Hematopoietic multipotent progenitor cell treated with erythropoietin and hydrocortisone succinate and interleukin-3 and kit ligand, for 8 days (in vitro differentiated cells): Measurements from ENCODE around the gene GGA2.
"Not testable (repeated sequence)": the region's sequence is repeated elsewhere in the genome, so short reads cannot be mapped to it uniquely, and the experiment has no call there.

ENCODE experiments used
- DNase-seq: peaks from one replicate; pipeline ENCODE4 v3.0.0-alpha.2; 2015

The GGA2 gene

GRCh38 chr16:23466162-23466885, 44.0 kb downstream of the GGA2 start:
- no peak for DNase-seq

GRCh38 chr16:23465179-23465578, 45.1 kb downstream of the GGA2 start:
- DNase-seq = no peak

- DNase-seq = peak; percentile 38
Observed at GRCh38 chr16:23464196-23464595, 46.1 kb downstream of the GGA2 start.

- DNase-seq = not testable (repeated sequence)
Observed at GRCh38 chr16:23462994-23463393, 47.3 kb downstream of the GGA2 start.

GRCh38 chr16:23453338-23454052, 56.8 kb downstream of the GGA2 start:
- no peak for DNase-seq

- DNase-seq = peak; percentile 87
Observed at GRCh38 chr16:23452572-23453337, 57.5 kb downstream of the GGA2 start, which contains the start of gene COG7. TSS of gene COG7 (minus strand) at chr16:23453189. CDS start at chr16:23452994, 195 bp downstream.

GRCh38 chr16:23452221-23452571, 58.1 kb downstream of the GGA2 start:
- DNase-seq = peak; percentile 37

- DNase-seq = no peak
Observed at GRCh38 chr16:23448392-23448791, 61.9 kb downstream of the GGA2 start.

- peak; percentile 31 for DNase-seq
Observed at GRCh38 chr16:23437542-23437941, 72.8 kb downstream of the GGA2 start.

- DNase-seq = peak; percentile 86
Observed at GRCh38 chr16:23436951-23437350, 73.3 kb downstream of the GGA2 start.

- peak; percentile 84 for DNase-seq
Observed at GRCh38 chr16:23435500-23435899, 74.8 kb downstream of the GGA2 start.

- peak; percentile 88 for DNase-seq
Observed at GRCh38 chr16:23434380-23434779, 75.9 kb downstream of the GGA2 start.

GRCh38 chr16:23433261-23433920, 76.9 kb downstream of the GGA2 start:
- no peak for DNase-seq

GRCh38 chr16:23432176-23433128, 77.8 kb downstream of the GGA2 start:
- no peak for DNase-seq

- no peak for DNase-seq
Observed at GRCh38 chr16:23428351-23428750, 81.9 kb downstream of the GGA2 start.

GRCh38 chr16:23424292-23424958, 85.9 kb downstream of the GGA2 start:
- DNase-seq = no peak

GRCh38 chr16:23423496-23424049, 86.7 kb downstream of the GGA2 start:
- DNase-seq = no peak

GRCh38 chr16:23420011-23420410, 90.3 kb downstream of the GGA2 start:
- no peak for DNase-seq

- DNase-seq = no peak
Observed at GRCh38 chr16:23416816-23417215, 93.5 kb downstream of the GGA2 start.

GRCh38 chr16:23414731-23415130, 95.6 kb downstream of the GGA2 start:
- no peak for DNase-seq
